HepG2 (cell line): ENCODE measurements around the gene ABHD2. TPM values are rescaled to one million over a fixed set of nuclear protein-coding genes. Genes with fewer than 3 reads are reported as not detected.

Source experiments
- ARID4A ChIP-seq: sonication (generic); formaldehyde crosslinking; IDR thresholded peaks from 2 replicates; pipeline ENCODE4 v1.5.0; 2020; ENCODE audit warnings: mild to moderate bottlenecking, missing genetic modification reagents, borderline replicate concordance
- ATF5 ChIP-seq: sonication (generic); formaldehyde crosslinking; IDR thresholded peaks from 2 replicates; pipeline ENCODE4 v1.4.0; 2020; ENCODE audit warnings: mild to moderate bottlenecking, low read depth, missing genetic modification reagents
- HINFP ChIP-seq: sonication (generic); formaldehyde crosslinking; IDR thresholded peaks from 2 replicates; pipeline ENCODE4 v1.4.0; 2020; ENCODE audit warnings: low read depth, mild to moderate bottlenecking, missing genetic modification reagents
- HNF4G ChIP-seq, 2 experiments: sonication (generic) in 1 of 2; formaldehyde crosslinking in 1 of 2; IDR thresholded peaks; 2 replicates each; pipeline versions ENCODE4 v1.4.0 to v1.6.1; 2011 to 2020; ENCODE audit warnings: borderline replicate concordance in 2 of 2, low read depth in 2 of 2, mild to moderate bottlenecking in 2 of 2, low read length in 1 of 2, missing genetic modification reagents in 1 of 2, moderate library complexity in 1 of 2
- KDM6A ChIP-seq: IDR thresholded peaks from 2 replicates; pipeline ENCODE4 v1.6.1; 2016; ENCODE audit warnings: low read depth
- MTA1 ChIP-seq: sonication (generic); formaldehyde crosslinking; IDR thresholded peaks from 2 replicates; pipeline ENCODE4 v1.4.0; 2020; ENCODE audit warnings: missing genetic modification reagents, mild to moderate bottlenecking, borderline replicate concordance
- SIX1 ChIP-seq: sonication (generic); formaldehyde crosslinking; IDR thresholded peaks from 2 replicates; pipeline ENCODE4 v1.4.0; 2020; ENCODE audit warnings: missing genetic modification reagents, borderline replicate concordance
- TFDP1 ChIP-seq: IDR thresholded peaks from 2 replicates; pipeline ENCODE4 v1.6.1; 2016; ENCODE audit warnings: missing compliant biosample characterization, missing genetic modification reagents, borderline replicate concordance
- ZBTB10 ChIP-seq: sonication (generic); formaldehyde crosslinking; IDR thresholded peaks from 2 replicates; pipeline ENCODE4 v1.4.0; 2020; ENCODE audit warnings: missing genetic modification reagents, borderline replicate concordance
- ZBTB33 ChIP-seq: sonication (generic); formaldehyde crosslinking; IDR thresholded peaks from 2 replicates; pipeline ENCODE4 v1.4.0; 2020; ENCODE audit warnings: missing genetic modification reagents
- ZNF546 ChIP-seq: sonication (generic); formaldehyde crosslinking; conservative IDR thresholded peaks from 2 replicates; pipeline ENCODE4 v1.8.1; 2023; ENCODE audit warnings: mild to moderate bottlenecking, missing genetic modification reagents
- ZNF740 ChIP-seq: sonication (generic); formaldehyde crosslinking; IDR thresholded peaks from 2 replicates; pipeline ENCODE4 v1.4.0; 2020; ENCODE audit warnings: missing genetic modification reagents
- polyA plus RNA-seq, 8 experiments: library from polyadenylated mRNA; depleted of rRNA in 3 of 8; stranded (reverse) in 7 of 8; unstranded in 1 of 8; fragments of >200 nt; fragmentation: Illumina TruSeq in 4 of 8; extraction: Trizol in 4 of 8; gene quantifications; 2 replicates each; pipeline versions ENCODE4 v1.2.1 to v1.2.3, GENCODE V29; 2011 to 2016; ENCODE audit warnings: low read depth in 4 of 8, missing spikeins in 1 of 8, mixed read lengths in 1 of 8; ENCODE audit not compliant: insufficient read depth in 1 of 8
- total RNA-seq, 5 experiments: library from RNA; depleted of rRNA; stranded (reverse); fragments of >200 nt; fragmentation: Illumina TruSeq; extraction: Trizol; gene quantifications; 2 replicates each; pipeline ENCODE4 v1.2.3, GENCODE V29; 2016; ENCODE audit warnings: low read depth in 1 of 5

ABHD2 gene
- total and polyA plus RNA-seq, 2 of the 13 experiments (the other 11 are each of a cell fraction or from before 2014, with no cell fraction given) = 14.8 to 22.4 TPM

- peak; percentile 27; the same call in 1 of the 2 replicates for TF ChIP-seq TFDP1
- no peak for TF ChIP-seq ZBTB33
- no peak for TF ChIP-seq ZBTB10 (CRISPR knock-in tag)
- no peak for TF ChIP-seq SIX1 (CRISPR knock-in tag)
- TF ChIP-seq MTA1 = 0 out of 2 replicates have a peak, but pooled peaks have one; percentile 26
- no peak; the same call in 1 of the 2 replicates for TF ChIP-seq ARID4A
- no peak for TF ChIP-seq HINFP
- TF ChIP-seq ATF5 = no peak
- TF ChIP-seq KDM6A (CRISPR knock-in tag) = peak; percentile 64; the same call in 1 of the 2 replicates
- TF ChIP-seq ZNF740 (CRISPR knock-in tag) = peak; percentile 86
- TF ChIP-seq HNF4G (IDR thresholded peaks at IDR 0.05; ENCODE audit: borderline replicate concordance, low read depth, low read length) = peak; percentile 76
- peak; percentile 69; the same call in 1 of the 2 replicates for TF ChIP-seq HNF4G (CRISPR knock-in tag; IDR thresholded peaks at IDR 0.05; ENCODE audit: borderline replicate concordance, low read depth)
- TF ChIP-seq ZNF546 (CRISPR knock-in tag) = no peak
Measured at GRCh38 chr15:89128320-89129122, 40.3 kb downstream of the ABHD2 start (continued).
